GM19239 (cell line): ENCODE data around the gene LDLRAD4.

ENCODE experiments used
- DNase-seq: peaks from one replicate; pipeline ENCODE4 v3.0.0; 2011; ENCODE audit warnings: low spot score; ENCODE audit not compliant: insufficient read length
- FAIRE-seq: peaks from 2 replicates; lab custom pipeline; 2011; peaks lifted over from hg19 to GRCh38; lab: Jason Lieb, UNC

LDLRAD4 gene

DNA sequence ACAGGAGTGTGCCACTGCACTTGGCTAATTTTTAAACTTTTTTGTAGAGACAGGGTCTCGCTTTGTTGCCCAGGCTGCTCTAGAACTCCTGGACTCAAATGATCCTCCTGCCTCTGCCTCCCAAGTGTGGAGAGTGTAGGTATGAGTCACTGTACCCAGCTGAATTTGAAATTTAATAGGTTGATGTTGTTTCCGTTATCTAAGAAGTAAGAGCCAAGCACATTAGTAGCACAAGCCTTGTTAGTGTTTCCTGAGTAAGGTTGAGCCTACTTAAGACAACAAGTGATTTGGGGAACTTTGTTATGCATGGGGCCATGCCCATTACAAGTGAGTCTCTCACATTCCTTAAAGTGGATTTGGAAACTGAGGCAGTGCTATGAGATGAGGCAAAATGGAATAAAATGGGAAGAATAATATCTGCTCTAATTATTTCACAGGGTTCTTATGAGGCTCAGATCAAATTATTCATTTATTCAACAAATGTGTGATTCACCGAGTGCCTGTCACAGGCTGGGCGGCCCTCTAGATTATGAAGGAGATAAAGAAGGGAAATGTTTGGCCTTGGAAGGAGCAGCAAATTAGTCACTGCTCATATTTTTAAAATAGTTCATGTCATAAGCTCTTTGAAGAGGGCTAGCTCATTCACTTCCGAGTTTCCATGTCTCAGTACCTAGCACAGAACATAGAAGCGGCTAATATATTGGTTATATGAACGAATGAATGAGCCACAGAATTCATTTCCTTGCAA, 217.2 kb downstream of the LDLRAD4 start:
- DNase-seq: no peak
- FAIRE-seq: no peak

DNA sequence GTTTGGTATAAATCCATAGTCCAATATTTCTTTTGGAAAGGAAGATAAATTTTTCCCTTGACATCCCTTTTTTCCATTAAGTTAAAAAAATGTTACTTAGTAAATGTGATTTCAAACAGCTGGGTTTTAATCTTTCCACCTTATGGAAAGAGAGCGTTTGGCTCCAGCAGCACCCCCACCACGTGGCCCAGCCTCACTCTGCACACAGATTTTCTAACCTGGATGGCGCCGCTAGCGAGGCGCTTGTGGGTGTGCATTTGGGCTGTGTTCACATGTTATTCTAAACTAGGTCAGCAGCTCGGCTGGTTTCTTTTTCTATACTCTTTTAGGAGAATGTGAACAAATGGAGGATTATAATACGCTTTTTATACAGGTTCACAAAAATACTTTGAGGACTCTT, 218.0 kb downstream of the LDLRAD4 start:
- FAIRE-seq (no peak), DNase-seq (no peak)

DNA sequence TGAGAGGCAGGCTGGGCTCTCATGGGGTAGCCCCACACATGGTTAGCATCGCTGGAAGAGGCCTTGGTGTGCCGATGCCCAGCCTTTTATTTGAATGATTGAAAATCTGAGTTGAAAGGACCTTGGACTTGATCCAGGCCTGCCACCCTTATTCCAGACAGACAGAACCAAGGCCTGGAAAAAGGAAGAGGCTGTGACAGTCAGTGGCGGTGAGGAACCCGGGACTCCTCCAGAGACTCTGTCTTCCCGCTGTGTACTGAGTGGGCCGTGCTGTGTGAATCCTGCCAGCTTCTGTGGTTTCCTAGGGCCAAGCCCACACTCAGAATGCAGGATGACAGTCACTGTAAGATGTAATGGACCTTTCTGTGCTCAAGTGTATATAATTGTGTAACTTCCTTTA, 218.5 kb downstream of the LDLRAD4 start:
- no peak for FAIRE-seq
- DNase-seq: no peak

DNA sequence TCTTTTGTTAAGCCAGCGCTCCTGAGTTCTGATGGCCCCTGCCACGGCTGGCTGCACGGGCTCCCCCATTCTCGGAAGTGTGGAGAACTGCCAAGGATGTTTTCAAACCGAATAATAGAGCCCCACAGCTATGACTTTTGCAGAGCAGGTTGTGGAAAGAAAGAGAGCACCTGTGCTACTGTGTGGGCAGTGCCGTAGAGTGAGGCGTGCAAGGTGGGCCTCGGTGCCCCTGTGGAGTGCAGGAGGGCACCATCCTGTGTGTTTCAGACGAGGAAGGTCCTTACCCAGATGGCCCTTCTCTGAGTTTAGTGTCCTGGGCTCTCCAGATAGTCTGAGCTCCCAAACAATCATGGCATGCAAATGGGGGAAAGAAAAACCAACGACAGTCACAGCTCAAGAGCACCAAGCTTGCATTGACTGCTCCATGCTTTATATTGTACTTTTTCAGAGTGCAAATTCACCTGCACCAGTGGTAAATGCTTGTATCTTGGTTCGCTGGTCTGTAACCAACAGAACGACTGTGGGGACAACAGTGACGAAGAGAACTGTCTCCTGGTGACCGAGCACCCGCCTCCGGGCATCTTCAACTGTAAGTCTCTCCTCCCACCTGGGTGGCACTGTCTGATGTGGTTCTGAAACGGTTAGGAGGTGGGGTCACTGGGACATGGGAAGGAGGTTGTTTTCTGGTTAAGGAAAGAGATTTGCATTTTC, 219.4 kb downstream of the LDLRAD4 start:
- DNase-seq (no peak), FAIRE-seq (no peak)

DNA sequence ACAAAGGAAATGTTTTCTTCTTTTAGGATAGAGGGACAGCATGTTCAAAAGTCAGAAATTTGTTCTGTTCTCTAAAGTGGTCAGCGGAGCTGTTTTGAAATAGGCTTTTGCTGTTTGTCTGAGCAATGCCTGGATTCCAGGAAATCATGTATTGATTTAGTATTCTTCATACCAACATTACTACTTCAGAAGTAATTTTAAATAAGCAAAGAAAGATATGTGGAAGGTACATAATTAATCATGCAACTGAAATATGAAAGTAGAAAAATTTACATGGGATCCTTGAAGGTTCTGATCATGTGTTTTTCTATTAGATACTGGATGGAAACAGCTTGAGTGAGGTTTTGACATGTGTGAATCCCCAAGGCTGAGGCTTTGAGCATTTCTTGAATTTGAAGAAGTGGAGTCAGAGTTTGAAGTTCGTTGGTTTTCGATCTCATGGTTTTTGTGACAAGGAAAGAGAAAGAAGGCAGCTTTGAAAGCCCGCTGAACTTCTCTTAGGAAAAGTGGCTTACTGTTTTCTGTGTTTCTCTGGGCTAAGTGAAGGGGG, 220.0 kb downstream of the LDLRAD4 start:
- FAIRE-seq: no peak
- no peak for DNase-seq

DNA sequence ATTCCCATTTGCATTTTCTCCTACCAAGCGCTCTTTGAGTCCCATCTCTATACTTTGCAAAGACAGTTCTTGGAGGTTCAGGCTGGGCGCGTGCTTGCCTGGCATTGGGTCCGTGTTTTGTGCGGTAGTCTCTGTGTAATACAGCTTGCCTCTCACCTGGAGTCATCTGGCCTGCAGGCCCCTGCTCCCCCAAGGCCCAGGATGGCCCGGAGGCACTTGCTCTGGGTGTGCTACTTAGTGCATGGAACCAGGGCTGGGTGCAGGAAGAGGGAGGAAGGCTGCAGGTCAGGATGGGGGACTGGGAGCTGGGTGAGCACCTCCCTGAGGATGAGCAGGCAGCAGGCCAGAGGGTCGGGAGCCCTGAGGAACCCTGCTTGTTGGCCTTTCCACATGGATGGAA, 220.9 kb downstream of the LDLRAD4 start:
- FAIRE-seq: no peak

DNA sequence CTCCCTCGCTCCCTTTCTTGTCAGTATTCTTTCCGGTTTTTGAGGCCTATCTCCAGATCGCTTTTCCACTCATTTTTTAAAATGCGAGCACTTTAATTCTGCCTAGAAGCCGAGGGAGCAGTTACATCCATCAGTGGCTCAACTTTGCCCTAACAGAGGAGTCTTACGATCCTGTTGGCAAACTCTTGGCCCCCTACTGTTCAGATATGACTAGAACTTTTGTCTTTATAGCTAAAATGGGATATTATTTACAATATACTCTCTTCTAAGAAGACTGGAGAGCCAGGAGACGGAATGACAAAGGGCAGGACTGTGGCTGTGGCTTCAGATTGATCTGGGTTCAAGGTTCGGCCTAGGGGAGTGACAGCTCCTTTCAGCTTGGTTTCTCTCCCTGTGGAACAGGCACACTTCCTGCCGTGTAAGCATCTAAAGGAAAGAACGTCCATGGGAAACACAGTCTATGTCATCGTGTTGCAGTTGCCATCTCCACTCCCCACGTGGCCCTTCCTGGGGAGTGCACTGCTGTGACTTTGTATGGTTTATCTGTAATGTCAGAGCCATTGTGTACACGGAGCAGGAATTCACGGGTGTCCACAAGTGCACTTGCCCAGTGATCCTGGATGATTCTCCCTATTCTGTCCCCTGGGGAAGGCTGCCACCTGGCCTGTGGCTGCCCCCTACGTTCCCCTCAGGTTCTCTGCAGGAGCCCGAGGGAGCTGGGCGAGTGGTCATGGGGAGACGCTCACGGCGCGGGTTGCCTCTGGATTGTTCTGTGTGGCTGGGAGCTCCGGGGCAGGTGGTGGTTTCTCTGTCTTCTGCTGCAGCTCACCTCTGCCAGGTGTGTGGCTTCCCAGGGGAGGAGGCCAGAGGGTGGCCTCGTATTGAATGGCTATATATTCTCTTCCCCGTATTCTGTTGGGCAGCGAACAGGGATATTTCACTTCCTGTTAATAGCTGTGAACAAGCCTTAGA, 222.0 kb downstream of the LDLRAD4 start:
- FAIRE-seq (no peak), DNase-seq (no peak)

More for the DNA sequence above, 220.9 kb downstream of the LDLRAD4 start:
- DNase-seq: no peak

DNA sequence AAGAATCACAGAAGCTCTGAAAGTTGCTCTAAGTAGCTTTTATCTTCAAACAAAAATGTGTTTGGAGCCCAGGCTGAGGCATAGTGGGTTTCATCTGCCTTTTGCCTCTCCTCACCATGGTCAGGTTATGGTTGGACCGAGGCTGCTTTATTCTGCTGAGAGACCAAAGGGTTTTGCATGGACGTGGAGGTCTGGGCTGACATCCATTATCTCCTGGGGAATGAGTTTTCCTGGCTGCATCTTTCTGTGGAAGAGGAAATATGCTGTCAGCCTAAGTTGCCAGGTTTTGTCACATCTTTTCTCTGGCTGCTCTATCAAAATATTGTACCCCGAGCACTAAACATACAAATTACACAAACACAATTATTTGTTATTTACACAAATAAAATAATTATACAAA, 223.2 kb downstream of the LDLRAD4 start:
- FAIRE-seq (no peak), DNase-seq (no peak)

DNA sequence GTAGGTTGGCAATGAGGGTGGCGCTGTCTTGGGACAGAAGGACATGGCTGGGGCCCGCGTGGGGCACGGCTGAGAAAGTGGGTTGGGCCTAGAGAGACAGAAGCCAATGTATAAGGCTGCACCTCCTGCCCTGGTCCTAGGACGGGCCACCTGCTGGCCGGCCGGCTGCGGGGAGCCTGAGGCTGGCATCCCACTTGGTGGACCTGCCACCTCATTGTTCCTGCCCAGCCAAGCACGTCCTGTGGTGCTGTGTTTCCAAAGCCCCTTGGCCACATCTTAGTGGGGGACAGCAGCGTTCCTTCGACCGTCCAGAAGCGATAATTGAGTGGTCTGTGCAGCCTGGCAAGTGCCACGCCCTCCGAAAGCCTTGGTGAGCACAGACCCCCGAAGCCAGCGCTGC, 223.9 kb downstream of the LDLRAD4 start:
- no peak for DNase-seq

DNA sequence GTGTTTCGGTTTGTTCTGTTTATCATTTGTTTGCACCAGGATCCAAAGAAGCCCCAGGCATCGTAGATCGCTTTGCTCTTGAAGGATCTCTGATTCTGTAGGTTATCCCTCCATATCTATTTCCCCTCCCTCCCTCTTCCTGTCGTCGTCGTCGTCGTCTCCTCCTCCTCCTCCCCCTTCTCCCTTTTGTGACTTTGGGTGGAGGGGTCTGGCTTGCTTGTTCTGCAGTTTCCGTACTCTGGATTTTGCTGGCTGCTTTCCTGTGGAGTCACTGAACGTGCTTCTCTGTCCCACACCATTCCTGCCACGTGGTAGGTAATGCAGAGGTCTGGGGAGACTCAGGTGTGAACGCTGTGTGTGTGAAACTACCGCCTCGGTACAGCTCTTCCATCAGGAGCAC, 225.0 kb downstream of the LDLRAD4 start:
- DNase-seq (no peak), FAIRE-seq (no peak)

More for the DNA sequence above, 223.9 kb downstream of the LDLRAD4 start:
- FAIRE-seq: no peak

DNA sequence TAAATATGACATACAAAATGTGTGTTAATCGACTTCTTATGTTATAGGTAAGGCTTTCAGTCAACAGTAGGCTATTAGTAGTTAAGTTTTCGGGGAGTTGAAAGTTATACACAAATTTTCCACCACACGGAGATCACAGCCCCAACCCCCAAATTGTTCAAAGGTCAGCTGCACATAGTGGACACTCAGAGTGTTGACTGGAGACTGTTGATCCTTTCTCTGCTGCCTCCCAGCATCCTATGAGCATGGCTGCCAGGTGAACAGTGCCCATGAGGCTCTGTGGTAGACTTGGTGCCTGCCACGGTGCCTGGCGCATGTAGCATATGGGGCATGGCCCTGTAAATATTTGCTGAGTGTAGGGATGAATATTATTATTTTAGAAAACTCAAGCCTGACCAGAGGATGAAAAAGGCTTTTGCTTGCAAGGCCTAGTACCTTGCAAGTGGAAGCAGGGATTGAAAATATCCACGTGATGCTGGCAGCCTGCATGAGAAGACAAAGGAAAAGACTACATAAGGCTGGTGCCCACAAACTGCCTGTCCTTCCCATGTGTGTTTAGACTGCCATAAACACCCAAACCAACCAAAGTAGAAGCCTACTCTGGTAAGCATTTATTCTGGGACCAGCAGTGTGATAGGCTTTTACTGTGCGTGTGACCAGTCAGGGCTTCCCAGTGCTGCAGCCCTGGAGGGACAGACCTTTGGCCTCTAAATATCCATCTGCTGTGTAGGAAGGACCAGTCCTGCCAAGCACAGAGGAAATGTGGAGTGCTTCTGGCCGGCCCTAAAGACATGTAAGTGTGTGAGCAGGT, 226.1 kb downstream of the LDLRAD4 start:
- DNase-seq (no peak), FAIRE-seq (no peak)

DNA sequence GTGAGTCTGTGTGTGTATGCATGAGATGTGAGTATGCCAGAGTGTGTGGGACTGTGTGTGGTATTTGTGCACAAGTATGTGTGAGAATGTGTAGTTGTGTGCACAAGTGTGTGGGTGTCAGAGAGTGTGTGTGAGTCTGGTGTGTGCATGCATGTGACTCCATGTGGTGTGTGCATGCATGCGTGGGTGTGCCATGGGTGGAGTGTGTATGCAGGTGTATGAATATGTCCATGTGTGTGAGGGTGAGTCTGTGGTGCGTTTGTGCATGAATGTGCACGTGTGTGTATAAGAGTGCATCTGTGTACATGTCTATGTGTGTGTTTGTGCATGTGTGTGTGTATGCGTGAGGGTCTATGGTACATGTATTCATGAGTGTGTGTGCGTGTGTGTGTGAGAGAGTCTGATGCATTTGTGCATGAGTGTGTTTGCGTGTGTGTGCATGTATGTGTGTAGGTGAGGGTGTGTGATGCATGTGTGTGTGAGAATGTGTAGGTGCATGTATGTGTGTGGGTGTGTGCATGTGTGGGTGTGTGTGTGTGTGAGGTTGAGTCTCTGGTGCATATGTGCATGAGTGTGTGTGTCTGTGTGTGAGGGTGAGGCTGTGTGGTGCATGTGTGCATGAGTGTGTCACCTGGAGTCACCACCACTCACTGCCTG, 226.8 kb downstream of the LDLRAD4 start:
- FAIRE-seq (no peak), DNase-seq (no peak)

DNA sequence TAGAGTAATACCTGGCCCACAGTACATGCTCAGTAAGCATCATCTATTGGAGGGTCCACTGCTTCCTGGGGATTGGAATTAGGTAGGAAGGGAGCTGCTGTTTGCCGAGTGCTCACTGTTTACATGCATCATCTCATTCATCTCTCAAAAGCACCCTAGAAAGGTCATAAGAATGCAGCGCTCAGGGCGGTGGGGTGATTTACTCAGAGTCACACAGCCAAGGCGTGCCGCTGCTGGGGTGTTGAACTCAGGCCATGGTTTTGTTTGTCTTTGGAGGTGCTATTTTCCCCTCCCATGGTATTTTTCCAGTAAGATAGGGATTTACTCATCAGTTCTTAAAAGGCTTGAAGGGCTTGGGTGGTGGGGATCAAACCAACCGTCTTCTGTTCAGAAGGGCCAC, 227.5 kb downstream of the LDLRAD4 start:
- no peak for FAIRE-seq

DNA sequence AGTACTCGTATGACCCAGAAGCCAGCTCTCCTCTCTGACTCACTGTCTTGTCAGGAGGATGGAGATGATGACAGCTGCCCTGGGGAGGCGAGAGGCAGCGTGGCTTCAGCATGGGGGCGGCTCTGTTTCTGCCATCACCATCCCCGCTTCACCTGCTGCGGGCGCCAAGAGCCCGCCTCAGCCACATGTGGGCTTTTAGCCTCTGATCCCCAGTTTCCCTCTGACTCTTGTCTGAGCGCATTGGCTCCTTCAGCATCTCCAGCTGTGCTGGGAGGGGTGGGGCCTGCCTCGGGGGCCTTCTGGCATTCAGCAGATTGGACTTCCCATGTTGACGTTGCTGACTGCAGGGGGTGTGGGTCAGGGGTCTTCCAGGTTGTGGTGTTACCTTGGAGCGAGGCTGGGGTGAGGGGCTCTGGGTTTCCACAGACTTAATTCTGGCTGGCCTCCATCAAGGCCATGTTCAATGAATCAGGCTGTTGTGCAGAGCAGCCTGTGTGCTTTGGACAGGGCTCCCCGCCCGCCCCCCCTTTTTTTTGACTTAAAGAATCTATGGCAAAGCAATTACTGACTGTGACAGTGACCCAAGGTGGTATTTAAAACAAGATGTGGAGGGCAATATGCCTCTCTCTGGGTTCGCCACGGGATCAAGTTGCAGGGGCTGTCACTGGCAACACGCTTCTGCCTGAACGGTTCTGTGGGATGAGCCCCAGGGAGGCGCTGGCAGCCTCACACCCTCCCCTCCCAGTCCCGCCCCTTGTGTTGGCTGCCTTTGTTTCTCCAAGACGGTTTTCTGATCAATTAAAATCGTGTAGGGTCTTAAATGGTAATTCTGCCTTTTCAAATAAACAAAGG, 228.3 kb downstream of the LDLRAD4 start:
- FAIRE-seq (no peak), DNase-seq (no peak)

More for the DNA sequence above, 227.5 kb downstream of the LDLRAD4 start:
- DNase-seq: no peak

DNA sequence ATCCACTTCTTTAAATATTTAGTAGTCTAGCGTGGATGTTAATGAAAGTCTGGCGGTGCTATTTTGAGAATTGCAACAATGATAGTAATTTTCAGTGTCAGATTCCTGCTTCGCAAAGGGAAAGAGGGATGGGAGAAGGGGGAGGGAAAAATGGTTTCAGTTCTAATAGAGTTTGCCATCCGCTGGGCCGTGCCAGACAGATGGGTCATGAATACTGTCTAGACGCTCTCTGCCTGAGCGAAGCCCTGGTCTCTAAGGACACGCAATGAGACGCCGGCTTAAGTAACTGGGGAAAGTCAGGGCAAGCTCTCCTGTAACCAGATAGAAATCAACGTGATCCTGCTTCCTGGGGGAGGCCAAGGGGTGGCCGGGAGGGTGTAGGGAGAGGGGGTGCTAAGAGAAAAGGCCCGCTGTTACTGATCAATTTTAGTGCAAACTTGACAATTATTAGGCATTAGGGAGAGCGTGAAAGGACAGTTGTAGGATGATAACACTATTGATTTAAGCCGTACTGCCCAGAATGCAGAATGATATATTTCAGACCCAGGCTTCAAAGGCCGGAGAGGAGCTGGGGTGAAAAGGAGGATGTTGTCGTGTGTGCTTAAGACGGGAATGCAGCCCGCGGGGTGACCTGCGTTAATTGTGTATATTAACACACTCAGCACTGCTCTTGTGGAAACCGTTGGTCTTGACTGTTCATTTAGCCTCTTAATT, 229.2 kb downstream of the LDLRAD4 start:
- FAIRE-seq (no peak), DNase-seq (no peak)

DNA sequence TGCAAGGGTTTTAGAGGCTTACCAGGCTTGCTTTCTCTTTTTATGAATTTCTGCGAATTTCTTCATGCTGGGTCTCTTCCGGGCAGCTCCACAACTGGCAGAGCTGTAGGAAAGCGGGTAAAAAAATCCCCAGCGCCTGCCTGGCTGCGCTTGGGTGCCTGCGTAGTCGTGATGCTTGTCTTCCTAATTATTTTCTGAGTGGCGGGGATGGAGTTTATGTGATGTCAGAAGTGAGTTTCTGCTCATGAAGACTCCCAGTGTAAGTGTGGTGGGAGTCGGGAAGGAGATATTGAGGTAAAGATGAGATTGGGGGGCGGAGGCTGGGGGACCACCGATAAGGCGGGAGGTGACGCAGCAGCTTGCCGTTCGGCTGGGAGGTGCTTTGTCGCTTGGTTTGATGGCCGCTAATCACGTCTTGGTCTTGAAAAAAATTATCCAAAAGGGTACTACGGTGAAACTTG, 229.8 kb downstream of the LDLRAD4 start:
- no peak for FAIRE-seq

DNA sequence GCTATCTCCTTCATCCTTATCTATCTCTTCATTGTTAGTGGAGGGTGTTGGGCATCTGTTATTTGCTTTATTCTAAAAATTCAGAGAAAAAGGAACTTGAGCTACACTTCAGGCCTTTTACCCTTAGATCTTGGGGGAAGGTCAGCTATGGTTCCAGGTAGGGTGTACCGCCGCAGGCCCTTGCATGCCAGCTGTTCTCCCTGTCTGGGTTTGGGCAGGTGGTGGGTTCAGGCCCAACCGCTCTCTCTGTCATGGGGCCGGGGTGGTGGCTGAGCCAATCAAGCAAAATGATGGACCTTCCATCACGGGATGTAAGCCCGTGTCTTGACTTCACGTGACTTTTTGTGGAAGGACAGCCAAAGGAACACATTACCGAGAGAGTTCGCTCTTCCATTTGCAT, 231.1 kb downstream of the LDLRAD4 start:
- FAIRE-seq: no peak
- no peak for DNase-seq

More for the DNA sequence above, 229.8 kb downstream of the LDLRAD4 start:
- DNase-seq: no peak
